Neural progenitor cell (in vitro differentiated cells): Measurements from ENCODE around the gene ANGEL2.

Source experiments
- CTCF ChIP-seq: fragments of 200-600 bp; sonication (generic); IDR thresholded peaks from 2 replicates; pipeline ENCODE4 v1.5.1; 2017; ENCODE audit warnings: antibody characterized with exemption, mild to moderate bottlenecking
- EZH2 ChIP-seq: fragments of 200-600 bp; sonication (generic); IDR thresholded peaks from 2 replicates; pipeline ENCODE4 v1.6.1; 2017; ENCODE audit warnings: antibody characterized with exemption, mild to moderate bottlenecking, moderate library complexity

- no peak for TF ChIP-seq CTCF
- TF ChIP-seq EZH2 = no peak
Measured at GRCh38 chr1:212951947-212952640, 63.6 kb downstream of the ANGEL2 start.
